HG03469 (cell line): ENCODE results near the gene SMARCD3.

ENCODE experiments used
- ATAC-seq: cut with Tn5 transposase; IDR thresholded peaks from one replicate; pipeline ENCODE4 v1.9.1; 2021; ENCODE audit warnings: mild to moderate bottlenecking, moderate library complexity, moderate number of reproducible peaks; ENCODE audit not compliant: unreplicated experiment

SMARCD3 gene

DNA sequence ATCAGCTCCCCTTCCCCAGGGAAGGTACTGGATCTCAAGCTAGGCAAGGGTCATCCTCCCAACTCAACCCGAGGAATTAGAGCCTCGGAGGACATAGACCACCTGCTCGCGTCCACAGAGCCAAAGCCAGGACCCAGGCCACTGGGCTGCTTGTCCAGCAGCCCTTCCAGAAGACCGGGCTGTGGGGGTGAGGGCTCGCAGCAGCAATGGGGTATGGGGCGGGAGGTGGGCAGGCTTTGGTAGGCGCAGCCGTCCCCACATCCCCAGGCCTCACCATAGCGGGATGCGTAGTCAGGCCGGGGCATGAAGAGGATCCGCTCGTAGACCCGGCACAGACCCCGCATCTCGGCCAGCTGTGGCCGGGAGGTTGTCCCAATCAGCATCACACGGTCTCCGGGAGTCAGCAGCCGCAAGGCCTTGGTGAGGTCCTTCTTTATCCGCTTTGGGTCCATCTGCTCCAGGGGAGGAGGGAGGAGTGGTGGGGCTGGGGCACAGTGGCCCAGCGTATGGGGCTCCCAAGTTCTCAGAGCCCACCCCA is 56.4 kb downstream of the SMARCD3 start:
- ATAC-seq: no peak

DNA sequence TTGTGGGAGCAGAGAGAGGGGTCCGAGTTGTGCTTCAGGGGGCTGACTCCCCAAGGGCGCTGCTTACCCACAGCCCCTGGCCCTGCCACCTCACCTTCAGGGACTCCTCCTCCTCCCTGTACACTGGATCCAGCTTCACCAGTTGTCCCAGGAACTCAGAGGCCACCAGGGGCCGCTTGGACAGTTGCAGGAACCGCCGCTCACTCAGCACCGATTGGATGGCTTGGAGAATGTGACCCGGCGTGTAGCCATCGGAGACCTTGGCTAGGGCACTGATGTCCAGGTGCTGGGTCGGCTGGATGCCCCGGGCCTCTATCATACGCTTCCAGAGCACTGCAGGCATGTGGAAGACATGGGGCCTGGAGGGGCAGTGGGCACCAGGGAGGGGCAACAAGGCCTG is 57.0 kb downstream of the SMARCD3 start:
- no peak for ATAC-seq

DNA sequence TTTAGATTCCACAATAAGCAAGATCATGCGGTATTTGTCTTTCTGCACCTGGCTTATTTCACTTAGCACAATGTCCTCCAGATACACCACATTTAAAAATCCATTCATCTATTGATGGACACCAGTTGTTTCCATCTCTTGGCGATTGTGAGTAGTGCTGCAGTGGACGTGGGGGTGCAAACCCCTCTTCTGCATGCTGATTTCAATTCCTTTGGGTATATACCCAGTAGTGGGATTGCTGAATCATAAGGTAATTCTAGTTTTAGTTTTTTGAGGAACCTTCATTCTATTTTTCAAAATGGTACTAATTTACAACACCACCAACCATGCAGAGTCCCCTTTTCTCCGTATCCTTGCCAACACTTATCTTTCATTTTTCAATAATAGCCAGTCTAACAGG is 59.5 kb downstream of the SMARCD3 start:
- ATAC-seq: no peak
